Fibroblast of upper back skin (primary cell): Measurements from ENCODE around the gene NBEA.
A peak's percentile ranks its signal among the peaks of the same experiment; 100 is the strongest.
"Not testable (repeated sequence)": the region's sequence is repeated elsewhere in the genome, so short reads cannot be mapped to it uniquely, and the experiment has no call there.

Source experiments
- DNase-seq: peaks from one replicate; pipeline ENCODE4 v3.0.0-alpha.2; 2013

The NBEA gene

GRCh38 chr13:35093356-35093755 is 151.3 kb downstream of the NBEA start:
- no peak for DNase-seq

- DNase-seq, result not testable (repeated sequence)
Observed at GRCh38 chr13:35106771-35107170, 164.7 kb downstream of the NBEA start.

- DNase-seq, result no peak
Observed at GRCh38 chr13:35107535-35107934, 165.5 kb downstream of the NBEA start.

- not testable (repeated sequence) for DNase-seq
Observed at GRCh38 chr13:35113612-35114011, 171.5 kb downstream of the NBEA start.

- DNase-seq, result no peak
Observed at GRCh38 chr13:35127466-35127865, 185.4 kb downstream of the NBEA start.

- DNase-seq, result no peak
Observed at GRCh38 chr13:35129500-35129899, 187.4 kb downstream of the NBEA start.

GRCh38 chr13:35131471-35131870 is 189.4 kb downstream of the NBEA start:
- DNase-seq, result no peak

GRCh38 chr13:35136585-35136984 is 194.5 kb downstream of the NBEA start:
- no peak for DNase-seq

GRCh38 chr13:35139591-35139990 is 197.5 kb downstream of the NBEA start:
- peak; percentile 41 for DNase-seq

GRCh38 chr13:35140321-35140720 is 198.3 kb downstream of the NBEA start:
- no peak for DNase-seq

- DNase-seq, result no peak
Observed at GRCh38 chr13:35140831-35141230, 198.8 kb downstream of the NBEA start.

GRCh38 chr13:35143123-35143522 is 201.1 kb downstream of the NBEA start:
- DNase-seq, result no peak

GRCh38 chr13:35144166-35144890 is 202.3 kb downstream of the NBEA start:
- DNase-seq, result no peak

- DNase-seq, result no peak
Observed at GRCh38 chr13:35146686-35147085, 204.6 kb downstream of the NBEA start.

- peak; percentile 61 for DNase-seq
Observed at GRCh38 chr13:35157143-35157755, 215.2 kb downstream of the NBEA start.

- no peak for DNase-seq
Observed at GRCh38 chr13:35159041-35159440, 217.0 kb downstream of the NBEA start.

GRCh38 chr13:35160896-35161295 is 218.8 kb downstream of the NBEA start:
- no peak for DNase-seq

- no peak for DNase-seq
Observed at GRCh38 chr13:35162420-35162819, 220.3 kb downstream of the NBEA start.

GRCh38 chr13:35163674-35164073 is 221.6 kb downstream of the NBEA start:
- no peak for DNase-seq

- DNase-seq, result peak; percentile 36
Observed at GRCh38 chr13:35164324-35164932, 222.4 kb downstream of the NBEA start.

- no peak for DNase-seq
Observed at GRCh38 chr13:35165205-35165604, 223.1 kb downstream of the NBEA start.

- DNase-seq, result peak; percentile 27
Observed at GRCh38 chr13:35179494-35179893, 237.4 kb downstream of the NBEA start.

- DNase-seq, result no peak
Observed at GRCh38 chr13:35179920-35180663, 238.0 kb downstream of the NBEA start.

- peak; percentile 10 for DNase-seq
Observed at GRCh38 chr13:35190241-35190640, 248.2 kb downstream of the NBEA start.
